ENCODE results near the gene RPL36. TPM values are rescaled to one million over a fixed set of nuclear protein-coding genes. Genes with fewer than 3 reads are reported as not detected.

The RPL36 gene
- total RNA-seq, 1 donor from 2014 or later: 262 TPM

DNA sequence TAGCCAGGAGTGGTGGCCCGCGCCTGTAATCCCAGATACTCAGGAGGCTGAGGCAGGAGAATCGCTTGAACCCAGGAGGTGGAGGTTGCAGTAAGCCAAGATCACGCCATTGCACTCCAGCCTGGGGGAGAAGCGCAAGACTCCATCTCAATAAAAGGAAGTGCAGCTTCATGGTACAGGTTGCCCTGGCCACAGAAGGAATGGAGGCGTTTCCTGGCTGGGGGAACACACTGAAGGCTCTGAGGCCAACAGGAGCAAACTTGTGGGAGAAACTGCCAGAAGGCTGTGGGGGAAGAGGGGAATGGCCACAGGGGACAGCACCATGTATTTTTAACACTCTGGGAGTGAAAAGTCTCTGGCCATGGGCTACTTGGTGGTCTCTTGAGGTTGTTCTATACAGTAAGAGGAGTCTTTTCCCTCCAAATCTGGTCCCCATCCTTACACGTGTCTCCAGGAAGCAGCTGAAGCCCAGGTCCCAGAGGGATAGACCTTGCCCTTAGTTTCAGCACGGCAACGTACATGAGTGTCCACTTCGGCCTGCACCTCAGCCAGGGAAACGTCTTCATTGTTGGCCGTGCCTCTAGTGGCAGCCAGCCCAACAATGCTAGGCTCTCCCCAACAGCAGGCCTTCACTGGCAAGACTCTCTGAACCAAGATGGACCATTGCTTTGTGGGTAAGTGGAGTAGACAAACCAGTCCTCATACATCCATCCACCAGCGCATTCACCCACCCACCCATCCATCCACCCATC, 17.2 kb upstream of the RPL36 start:
- DNase-seq (ENCODE audit: low spot score in 2 of 2) (no peak), FAIRE-seq (no peak)

DNA sequence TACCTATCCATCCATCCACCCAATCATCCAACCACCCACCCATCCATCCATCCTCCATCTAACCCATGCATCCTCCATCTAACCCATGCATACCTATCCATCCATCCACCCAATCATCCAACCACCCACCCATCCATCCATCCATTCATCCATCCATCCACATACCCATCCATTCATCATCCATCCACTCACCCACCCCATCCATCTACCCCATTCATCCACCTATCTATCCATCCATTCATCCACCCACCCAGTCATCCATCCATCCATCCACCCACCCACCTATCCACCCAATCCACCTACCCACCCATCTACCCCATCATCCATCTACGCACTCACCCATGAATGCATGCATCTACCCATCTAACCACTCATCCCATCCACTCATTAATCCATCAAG, 16.3 kb upstream of the RPL36 start:
- FAIRE-seq: no peak
- DNase-seq (ENCODE audit: low spot score in 2 of 2): no peak

DNA sequence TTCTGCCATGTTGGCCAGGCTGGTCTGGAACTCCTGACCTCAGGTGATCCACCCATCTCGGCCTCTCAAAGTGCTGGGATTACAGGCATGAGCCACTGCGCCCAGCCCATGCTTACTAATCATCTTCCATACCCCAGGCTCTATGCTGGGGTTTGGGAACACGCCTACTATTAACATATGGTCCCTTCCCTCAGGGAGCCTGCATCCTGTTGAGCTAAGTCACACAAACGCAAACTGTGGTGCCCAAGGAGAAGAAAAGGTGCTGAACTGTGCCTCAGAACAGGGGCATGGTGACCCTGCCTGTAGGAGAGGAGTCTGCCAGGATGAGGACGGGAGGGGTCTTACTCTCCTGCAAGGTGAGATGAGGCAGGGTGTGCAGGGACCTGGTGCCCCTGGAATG, 15.4 kb upstream of the RPL36 start:
- FAIRE-seq: no peak
- DNase-seq (ENCODE audit: low spot score in 2 of 2): no peak

- no peak for FAIRE-seq
- no peak for DNase-seq (ENCODE audit: low spot score in 2 of 2)
These were observed 13.9 kb upstream of the RPL36 start for GRCh38 chr19:5676105-5676771.

DNA sequence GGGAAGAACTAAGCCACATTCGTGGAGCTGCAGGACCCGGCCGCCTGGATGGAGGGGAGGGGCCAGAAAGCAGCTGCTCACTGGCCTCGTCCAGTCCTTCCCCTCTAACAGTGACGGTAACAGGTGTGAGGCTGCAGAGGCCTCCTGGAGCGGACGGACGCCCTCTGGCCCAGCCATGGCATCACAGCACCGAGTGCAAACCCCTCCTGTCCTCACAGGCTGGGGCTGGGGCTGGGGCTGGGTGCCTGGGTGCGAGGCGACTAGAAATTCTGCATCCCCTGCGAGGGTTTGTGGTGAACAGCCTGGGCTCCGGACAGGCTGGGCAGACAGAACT, 13.4 kb upstream of the RPL36 start:
- DNase-seq (ENCODE audit: low spot score in 2 of 2) (no peak), FAIRE-seq (no peak)

DNA sequence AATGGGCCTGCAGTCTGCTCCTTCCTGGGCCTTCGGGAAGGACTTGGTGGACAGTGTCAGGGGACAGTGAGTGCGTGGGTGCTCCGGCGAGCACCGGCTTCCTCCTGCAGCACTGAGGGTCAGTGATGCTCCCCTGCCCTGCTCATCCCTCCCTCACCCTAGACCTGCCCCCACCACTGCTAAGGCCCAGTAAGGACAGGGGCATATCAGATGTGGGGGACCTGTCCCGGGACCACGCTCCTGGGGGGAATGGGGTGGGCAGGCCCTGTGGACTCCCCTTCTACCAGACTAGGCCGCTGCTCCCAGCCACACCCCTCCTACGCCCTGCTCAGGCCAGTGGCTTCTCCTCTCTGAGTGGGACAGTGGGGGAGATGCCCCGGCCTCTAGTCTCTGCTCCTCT, 13.0 kb upstream of the RPL36 start:
- no peak for FAIRE-seq
- no peak for DNase-seq (ENCODE audit: low spot score in 2 of 2)

GRCh38 chr19:5677580-5677979, 12.5 kb upstream of the RPL36 start:
- FAIRE-seq (no peak), DNase-seq (ENCODE audit: low spot score in 2 of 2) (no peak)

DNA sequence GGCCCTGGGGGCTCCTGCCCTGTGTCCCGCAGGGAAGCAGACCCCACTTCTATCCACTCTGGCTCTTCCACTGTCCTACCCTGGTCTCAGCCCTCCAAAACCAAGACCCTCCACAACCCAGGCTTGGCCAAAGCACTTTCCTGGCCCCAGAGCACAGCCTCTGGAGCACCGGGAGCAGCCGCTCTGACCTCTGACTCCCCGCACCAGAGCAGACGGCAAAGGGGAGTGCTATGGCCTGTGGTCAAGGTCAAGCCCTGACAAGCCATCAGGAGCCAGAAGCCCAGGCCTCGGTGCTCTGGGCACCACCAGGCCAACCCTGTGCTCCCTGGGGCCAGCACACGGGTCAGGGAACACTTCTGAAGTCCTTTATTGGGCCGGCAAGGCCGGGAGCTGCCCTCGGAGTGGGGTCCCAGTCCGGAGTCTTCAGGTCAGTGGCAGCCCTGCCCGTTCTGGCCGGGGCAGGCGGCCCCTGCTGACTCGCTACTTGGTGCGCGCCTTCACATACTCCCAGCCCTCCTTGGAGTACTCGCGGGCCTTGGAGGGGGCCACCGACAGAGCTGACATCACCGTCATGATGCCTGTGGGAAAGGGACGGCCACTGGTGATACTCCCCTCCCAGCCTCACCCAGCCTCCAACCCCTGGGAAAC, 11.9 kb upstream of the RPL36 start:
- FAIRE-seq: no peak
- DNase-seq (ENCODE audit: low spot score in 2 of 2): no peak

DNA sequence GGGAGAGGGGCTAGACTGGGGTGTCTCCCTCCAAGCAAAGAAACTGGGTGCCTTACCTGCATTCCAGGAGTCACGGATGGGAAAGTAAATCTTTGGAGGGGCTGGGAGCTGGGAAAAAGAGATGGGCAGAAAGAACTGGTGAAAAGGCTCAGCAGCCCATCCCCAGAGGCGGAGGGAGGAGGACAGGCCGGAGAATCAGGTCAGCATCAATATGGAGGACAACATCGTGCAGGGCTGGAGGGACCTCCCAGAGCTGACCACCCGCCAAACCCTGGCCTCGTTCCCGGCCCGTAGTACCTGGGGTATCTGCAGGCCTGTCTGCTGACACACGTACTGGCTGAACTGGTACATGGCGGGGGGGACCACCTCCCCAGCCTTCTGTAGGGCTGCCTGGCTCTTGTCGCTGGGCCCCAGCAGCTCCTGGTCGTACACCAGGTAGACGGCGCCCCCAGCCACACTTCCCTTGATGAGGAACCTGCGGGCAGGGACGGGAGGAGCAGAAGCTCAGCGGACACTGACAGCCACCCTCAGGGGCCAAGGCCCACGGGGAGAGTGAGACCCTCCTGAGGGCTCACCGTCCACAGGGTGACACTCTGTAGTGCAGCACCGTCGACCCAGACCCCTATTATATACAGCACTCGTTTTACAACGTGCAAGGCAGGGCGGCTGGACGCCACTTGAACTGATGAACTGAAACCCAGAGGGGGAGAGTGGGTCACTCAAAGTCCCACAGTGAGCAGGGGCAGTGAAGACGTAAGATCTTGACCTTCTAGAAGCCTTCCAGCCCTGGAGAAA, 10.6 kb upstream of the RPL36 start:
- DNase-seq (ENCODE audit: low spot score in 2 of 2): no peak
- no peak for FAIRE-seq

DNA sequence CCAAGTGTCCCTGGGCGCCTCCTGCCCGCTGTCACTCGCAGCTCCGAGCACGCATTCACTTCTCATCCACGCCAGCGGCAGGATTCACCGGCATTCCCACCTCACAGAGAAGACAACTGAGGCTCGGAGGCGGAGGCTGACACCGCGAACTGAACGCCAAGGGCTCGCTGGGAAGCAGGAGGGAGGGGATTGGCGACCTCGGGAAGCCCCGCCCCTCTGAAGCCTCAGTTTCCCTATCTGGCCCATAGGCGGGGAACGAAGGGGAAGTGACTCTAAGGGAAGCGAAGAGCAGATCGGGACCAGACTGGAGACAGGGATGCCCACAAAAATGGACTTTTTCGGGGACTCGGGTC, 10.0 kb upstream of the RPL36 start:
- FAIRE-seq: no peak

GRCh38 chr19:5680437-5681368, 9.4 kb upstream of the RPL36 start, which contains the start of the genes HSD11B1L and MICOS13:
HSD11B1L (plus strand) TSS chr19:5681027; CDS start chr19:5684833, 3,806 bp downstream.
MICOS13 (minus strand) TSS chr19:5680516; CDS start chr19:5680486, 30 bp downstream.
- FAIRE-seq: peak; percentile 62
- DNase-seq (ENCODE audit: low spot score in 2 of 2): peak; percentile 98 to 99

More for the DNA sequence above, 10.0 kb upstream of the RPL36 start:
- peak in 1 of 2 donors; percentile 55 for DNase-seq (ENCODE audit: low spot score in 2 of 2)

GRCh38 chr19:5681391-5682106, 8.5 kb upstream of the RPL36 start:
- no peak for FAIRE-seq
- DNase-seq (ENCODE audit: low spot score in 2 of 2): no peak

- DNase-seq (ENCODE audit: low spot score in 2 of 2): no peak
- FAIRE-seq: no peak
These were observed 8.0 kb upstream of the RPL36 start for GRCh38 chr19:5682107-5682482.

DNA sequence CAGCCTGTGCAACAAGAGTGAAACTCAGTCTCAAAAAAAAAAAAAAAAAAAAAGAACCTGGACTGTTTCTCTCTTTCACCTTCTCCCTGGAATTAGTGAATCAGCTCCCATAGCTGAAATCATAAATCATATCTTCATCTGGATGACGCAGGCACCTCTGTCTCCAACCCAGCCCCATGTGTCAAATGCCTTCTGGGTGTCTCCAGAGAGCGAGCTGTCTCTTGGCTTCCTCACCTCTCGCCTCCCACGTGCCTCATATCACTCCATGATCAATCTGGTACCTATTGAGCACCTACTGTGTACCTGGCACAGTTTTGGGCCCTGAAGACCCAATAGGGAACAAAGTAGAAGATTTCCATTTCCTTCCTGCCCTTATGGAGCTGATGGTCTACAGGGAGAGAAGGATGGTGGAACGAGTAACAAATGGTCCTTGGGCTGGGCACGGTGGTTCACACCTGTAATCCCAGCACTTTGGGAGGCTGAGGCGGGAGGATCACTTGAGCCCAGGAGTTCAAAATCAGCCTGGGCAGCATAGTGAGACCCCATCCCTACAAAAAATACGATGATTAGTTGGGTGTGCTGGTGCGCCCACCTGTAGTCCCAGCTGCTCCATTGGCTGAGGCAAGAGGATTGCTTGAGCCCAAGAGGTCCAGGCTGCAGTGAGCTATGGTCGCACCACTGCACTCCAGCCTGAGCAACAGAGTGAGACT, 6.8 kb upstream of the RPL36 start:
- DNase-seq (ENCODE audit: low spot score in 2 of 2) (no peak), FAIRE-seq (no peak)

GRCh38 chr19:5684694-5685430, 5.2 kb upstream of the RPL36 start:
- no peak for DNase-seq (ENCODE audit: low spot score in 2 of 2)
- FAIRE-seq: no peak

DNA sequence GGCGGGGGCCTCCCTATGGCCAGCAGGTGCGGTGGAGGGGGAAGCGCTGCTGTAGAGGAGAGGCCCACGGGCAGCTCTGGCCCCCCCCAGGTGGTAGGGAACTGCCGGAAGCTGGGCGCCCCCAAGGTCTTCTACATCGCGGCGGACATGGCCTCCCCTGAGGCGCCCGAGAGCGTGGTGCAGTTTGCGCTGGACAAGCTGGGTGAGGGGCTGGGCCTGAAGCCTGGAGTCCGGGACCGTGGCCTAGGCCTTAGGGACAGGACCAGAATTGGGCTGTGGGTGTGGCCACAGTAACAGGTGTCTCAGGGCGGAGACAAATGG, 3.8 kb upstream of the RPL36 start:
- DNase-seq (ENCODE audit: low spot score in 2 of 2) (no peak), FAIRE-seq (no peak)

DNA sequence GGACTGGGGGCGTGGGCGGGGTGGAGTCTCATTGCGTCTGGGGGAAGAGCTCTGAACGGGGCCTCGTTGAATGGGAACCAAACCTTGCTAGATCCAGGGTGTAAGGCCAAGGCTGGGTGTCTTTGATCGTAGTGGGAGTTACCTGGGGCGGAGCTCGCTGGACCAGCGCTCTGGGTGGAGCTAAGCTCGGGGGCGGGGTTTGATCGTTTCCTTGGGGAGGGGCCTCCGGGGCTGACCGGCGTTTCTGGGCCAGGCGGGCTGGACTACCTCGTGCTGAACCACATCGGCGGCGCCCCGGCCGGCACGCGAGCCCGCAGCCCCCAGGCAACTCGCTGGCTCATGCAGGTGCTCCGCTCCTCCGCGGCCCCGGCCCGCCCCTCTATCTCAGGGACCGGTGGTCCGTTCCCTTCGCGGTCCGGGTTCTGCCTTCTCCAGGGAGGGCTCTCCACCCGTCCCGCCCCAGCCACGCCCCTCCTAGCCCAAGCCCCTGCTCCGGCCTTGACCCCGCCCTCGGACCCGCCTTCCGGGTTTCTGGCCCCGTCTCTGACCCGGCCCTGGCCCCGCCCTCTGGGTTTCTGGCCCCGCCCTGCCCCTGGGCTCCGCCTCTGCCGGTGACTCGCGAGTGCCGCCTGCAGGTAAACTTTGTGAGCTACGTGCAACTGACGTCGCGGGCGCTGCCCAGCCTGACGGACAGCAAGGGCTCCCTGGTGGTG, 3.3 kb upstream of the RPL36 start:
- FAIRE-seq (no peak), DNase-seq (ENCODE audit: low spot score in 2 of 2) (peak; percentile 88 to 95)
